B cell (primary cell): ENCODE data around the gene PLXNA1. TPM values are rescaled to one million over a fixed set of nuclear protein-coding genes. Genes with fewer than 3 reads are reported as not detected.

ENCODE experiments used
- ATAC-seq: fragments of 200-7000 bp; cut with Tn5 transposase; one replicate; pipeline ENCODE4 v1.10.0; 2021; ENCODE audit warnings: low read depth, mild to moderate bottlenecking, moderate number of reproducible peaks, moderate library complexity
- CTCF ChIA-PET: fragments of 350-600 bp; sonication (Branson Sonifier 250); formaldehyde crosslinking; loops from one replicate; lab custom pipeline; 2021; ENCODE audit warnings: antibody characterized with exemption, inconsistent platforms; lab: Charles Lee
- POLR2A ChIA-PET: fragments of 350-600 bp; sonication (Branson Sonifier 250); formaldehyde crosslinking; loops from one replicate; lab custom pipeline; 2021; ENCODE audit warnings: antibody characterized with exemption; lab: Charles Lee
- DNase-seq: peaks from one replicate; pipeline ENCODE4 v3.0.0; 2013
- H2AFZ ChIP-seq: 2 replicates; pipeline ENCODE4 v1.6.1; 2012; ENCODE audit warnings: mild to moderate bottlenecking, low read depth, low read length; ENCODE audit not compliant: insufficient read depth, poor library complexity, severe bottlenecking
- H3K27ac ChIP-seq, 2 donors: 1 replicate in 1 of 2; 2 replicates in 1 of 2; pipeline ENCODE4 v1.5.1; 2012 to 2013; ENCODE audit warnings: low read length in 2 of 2, mild to moderate bottlenecking in 2 of 2, moderate library complexity in 1 of 2
- H3K27me3 ChIP-seq, 4 experiments: fragments of 200-600 bp in 1 of 4; sonication (generic) in 1 of 4; replicated peaks in 1 of 4; 1 replicate in 2 of 4; 2 replicates in 2 of 4; pipeline versions ENCODE4 v1.6.1 to v1.7.0; 2013 to 2016; ENCODE audit warnings: low read length in 3 of 4, mild to moderate bottlenecking in 2 of 4, mixed read lengths in 1 of 4, moderate library complexity in 1 of 4; ENCODE audit not compliant: insufficient read depth in 4 of 4, control insufficient read depth in 3 of 4; ENCODE audit errors: control extremely low read depth in 1 of 4
- H3K36me3 ChIP-seq, 2 experiments: replicated peaks in 1 of 2; 1 replicate in 1 of 2; 2 replicates in 1 of 2; pipeline versions ENCODE4 v1.6.1 to v1.7.1; 2013; ENCODE audit warnings: low read length in 1 of 2; ENCODE audit not compliant: insufficient read depth in 2 of 2, control insufficient read depth in 1 of 2; ENCODE audit errors: control extremely low read depth in 1 of 2, extremely low read depth in 1 of 2
- H3K4me1 ChIP-seq, 2 donors: fragments of 200-600 bp in 1 of 2; sonication (generic) in 1 of 2; 1 replicate in 1 of 2; 2 replicates in 1 of 2; pipeline versions ENCODE4 v1.5.1 to v1.6.1; 2013 to 2017; ENCODE audit warnings: low read length in 2 of 2; ENCODE audit not compliant: control insufficient read depth in 2 of 2, insufficient read depth in 2 of 2
- H3K4me2 ChIP-seq: replicated peaks from 2 replicates; pipeline ENCODE3; 2012; ENCODE audit warnings: mild to moderate bottlenecking, low read depth, low read length; ENCODE audit not compliant: poor library complexity, severe bottlenecking
- H3K4me3 ChIP-seq, 5 experiments: fragments of 200-600 bp in 1 of 5; sonication (generic) in 1 of 5; 1 replicate in 3 of 5; 2 replicates in 2 of 5; pipeline versions ENCODE4 v1.5.1 to v1.7.0; 2011 to 2016; ENCODE audit warnings: low read length in 4 of 5, mild to moderate bottlenecking in 4 of 5, low read depth in 2 of 5, control low read depth in 1 of 5, moderate library complexity in 1 of 5; ENCODE audit not compliant: insufficient read depth in 1 of 5; ENCODE audit errors: control extremely low read depth in 1 of 5, extremely low read depth in 1 of 5
- H3K79me2 ChIP-seq: fragments of 200-600 bp; sonication (generic); one replicate; pipeline ENCODE4 v1.6.0; 2016; ENCODE audit warnings: low read length; ENCODE audit not compliant: control insufficient read depth, insufficient read depth
- H3K9ac ChIP-seq: fragments of 200-600 bp; sonication (generic); 2 replicates; pipeline ENCODE4 v1.6.1; 2017; ENCODE audit warnings: mild to moderate bottlenecking, low read length, moderate library complexity
- H3K9me3 ChIP-seq, 3 donors: one replicate each; pipeline versions ENCODE4 v1.6.1 to v1.7.1; 2013; ENCODE audit warnings: low read length in 2 of 3; ENCODE audit not compliant: control insufficient read depth in 2 of 3, insufficient read depth in 1 of 3; ENCODE audit errors: control extremely low read depth in 1 of 3
- H4K20me1 ChIP-seq: 2 replicates; pipeline ENCODE4 v1.6.0; 2012; ENCODE audit warnings: mild to moderate bottlenecking, low read length; ENCODE audit not compliant: insufficient read depth, control insufficient read depth, poor library complexity, severe bottlenecking
- H3K27ac Mint-ChIP-seq: one replicate; pipeline ENCODE4 v1.8.0; 2021; ENCODE audit warnings: mixed read lengths
- H3K27me3 Mint-ChIP-seq: one replicate; pipeline ENCODE4 v1.8.0; 2021; ENCODE audit warnings: mixed read lengths
- H3K4me1 Mint-ChIP-seq: one replicate; pipeline ENCODE4 v1.8.0; 2021; ENCODE audit warnings: mixed read lengths
- H3K4me3 Mint-ChIP-seq: one replicate; pipeline ENCODE4 v1.8.0; 2021; ENCODE audit warnings: mixed read lengths
- H3K9me3 Mint-ChIP-seq: one replicate; pipeline ENCODE4 v1.8.0; 2022; ENCODE audit warnings: mixed read lengths; ENCODE audit not compliant: insufficient read depth
- EZH2 ChIP-seq: IDR thresholded peaks from 2 replicates; pipeline ENCODE4 v1.6.1; 2012; ENCODE audit warnings: borderline replicate concordance, low read depth, mild to moderate bottlenecking, moderate library complexity, low read length; ENCODE audit not compliant: insufficient read depth, poor library complexity, severe bottlenecking
- WGBS: methylation state at CpG from one replicate; pipeline ENCODE4 v1.1.5; 2013; ENCODE audit warnings: missing lambda C conversion rate; ENCODE audit not compliant: insufficient coverage; 5-methylcytosine and 5-hydroxymethylcytosine counted together
- intact Hi-C: fragments of 100-400 bp; cut with micrococcal nuclease; formaldehyde crosslinking; loops from one replicate; pipeline ENCODE4 v1.10.0; 2022
- polyA plus RNA-seq: library from polyadenylated mRNA; depleted of rRNA; stranded (reverse); fragments of >200 nt; gene quantifications from 2 replicates; pipeline ENCODE4 v1.2.3, GENCODE V29; 2012
- total RNA-seq, 2 donors: library from RNA; stranded (reverse); fragments of 120-200 nt in 1 of 2; gene quantifications; 1 replicate in 1 of 2; 2 replicates in 1 of 2; pipeline versions ENCODE4 v1.2.3 to v1.2.4, GENCODE V29; 2013 to 2022
- TF ChIP-seq, protein P1 (sequence below): fragments of 200-600 bp; IDR thresholded peaks from one replicate; pipeline ENCODE4 v1.8.0; 2022; ENCODE audit warnings: antibody characterized with exemption, mild to moderate bottlenecking

PLXNA1 gene
- total and polyA plus RNA-seq, 2 donors (not counting 1 experiment from before 2014, with no cell fraction given) = 6.7 to 22.3 TPM

DNA sequence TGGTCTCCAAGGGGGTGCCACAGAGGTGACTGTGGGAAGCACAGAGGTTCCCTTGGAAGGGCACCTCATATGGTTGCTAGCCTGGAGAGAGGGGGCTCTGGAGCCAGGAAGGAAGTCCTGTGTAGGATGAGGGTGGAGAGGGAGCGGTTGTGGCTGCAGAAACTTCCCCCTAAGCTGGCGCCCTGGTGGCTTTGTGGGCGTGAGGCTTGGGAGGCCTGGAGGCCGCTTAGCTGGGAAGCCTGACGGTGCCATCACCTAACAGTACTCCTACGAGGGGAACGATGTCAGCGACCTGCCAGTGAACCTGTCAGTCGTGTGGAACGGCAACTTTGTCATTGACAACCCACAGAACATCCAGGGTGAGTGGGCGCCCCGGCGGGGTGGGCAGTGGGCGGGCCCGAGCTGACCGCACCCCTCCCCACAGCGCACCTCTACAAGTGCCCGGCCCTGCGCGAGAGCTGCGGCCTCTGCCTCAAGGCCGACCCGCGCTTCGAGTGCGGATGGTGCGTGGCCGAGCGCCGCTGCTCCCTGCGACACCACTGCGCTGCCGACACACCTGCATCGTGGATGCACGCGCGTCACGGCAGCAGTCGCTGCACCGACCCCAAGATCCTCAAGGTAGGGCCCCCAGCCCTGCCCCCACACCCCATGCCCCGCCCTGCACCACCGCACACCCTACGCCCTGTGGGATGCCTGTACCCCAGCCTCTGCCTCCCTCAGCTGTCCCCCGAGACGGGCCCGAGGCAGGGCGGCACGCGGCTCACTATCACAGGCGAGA lies 31.0 kb downstream of the PLXNA1 start:
- DNase-seq (no peak), ATAC-seq (no peak)
- no peaks in the 10 kb centered on the region for H3K9me3 Mint-ChIP-seq
- no peak overlapping the region for H3K4me2 ChIP-seq
- H3K9me3 ChIP-seq = peaks cover 0 to 4% (median 0%) of the 10 kb centered on the region in 3 donors
- H3K36me3 ChIP-seq = no peaks in the 10 kb centered on the region
- no peaks in the 10 kb centered on the region for H3K4me1 ChIP-seq
- H3K79me2 ChIP-seq = no peaks in the 10 kb centered on the region
- no peak overlapping the region for H2AFZ ChIP-seq
- ChIA-PET POLR2A (no interaction called here), CTCF (no interaction called here)
- H3K9ac ChIP-seq = no peak overlapping the region
- no peaks in the 10 kb centered on the region for H4K20me1 ChIP-seq
- H3K4me3 ChIP-seq = no peak overlapping the region
- intact Hi-C loops = no loop called here
- peaks cover 5% of the 10 kb centered on the region for H3K4me1 Mint-ChIP-seq
- no peaks in the 10 kb centered on the region for H3K27me3 ChIP-seq
- no peaks in the 10 kb centered on the region for H3K27me3 Mint-ChIP-seq
- no peak overlapping the region for H3K27ac ChIP-seq
- no peak for TF ChIP-seq EZH2
- TF ChIP-seq, protein P1, sequence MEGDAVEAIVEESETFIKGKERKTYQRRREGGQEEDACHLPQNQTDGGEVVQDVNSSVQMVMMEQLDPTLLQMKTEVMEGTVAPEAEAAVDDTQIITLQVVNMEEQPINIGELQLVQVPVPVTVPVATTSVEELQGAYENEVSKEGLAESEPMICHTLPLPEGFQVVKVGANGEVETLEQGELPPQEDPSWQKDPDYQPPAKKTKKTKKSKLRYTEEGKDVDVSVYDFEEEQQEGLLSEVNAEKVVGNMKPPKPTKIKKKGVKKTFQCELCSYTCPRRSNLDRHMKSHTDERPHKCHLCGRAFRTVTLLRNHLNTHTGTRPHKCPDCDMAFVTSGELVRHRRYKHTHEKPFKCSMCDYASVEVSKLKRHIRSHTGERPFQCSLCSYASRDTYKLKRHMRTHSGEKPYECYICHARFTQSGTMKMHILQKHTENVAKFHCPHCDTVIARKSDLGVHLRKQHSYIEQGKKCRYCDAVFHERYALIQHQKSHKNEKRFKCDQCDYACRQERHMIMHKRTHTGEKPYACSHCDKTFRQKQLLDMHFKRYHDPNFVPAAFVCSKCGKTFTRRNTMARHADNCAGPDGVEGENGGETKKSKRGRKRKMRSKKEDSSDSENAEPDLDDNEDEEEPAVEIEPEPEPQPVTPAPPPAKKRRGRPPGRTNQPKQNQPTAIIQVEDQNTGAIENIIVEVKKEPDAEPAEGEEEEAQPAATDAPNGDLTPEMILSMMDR = no peak
- no peak overlapping the region for H3K27ac Mint-ChIP-seq
- no peak overlapping the region for H3K4me3 Mint-ChIP-seq
- 84% methylated on average over 49 of the region's 50 CpGs for WGBS

DNA sequence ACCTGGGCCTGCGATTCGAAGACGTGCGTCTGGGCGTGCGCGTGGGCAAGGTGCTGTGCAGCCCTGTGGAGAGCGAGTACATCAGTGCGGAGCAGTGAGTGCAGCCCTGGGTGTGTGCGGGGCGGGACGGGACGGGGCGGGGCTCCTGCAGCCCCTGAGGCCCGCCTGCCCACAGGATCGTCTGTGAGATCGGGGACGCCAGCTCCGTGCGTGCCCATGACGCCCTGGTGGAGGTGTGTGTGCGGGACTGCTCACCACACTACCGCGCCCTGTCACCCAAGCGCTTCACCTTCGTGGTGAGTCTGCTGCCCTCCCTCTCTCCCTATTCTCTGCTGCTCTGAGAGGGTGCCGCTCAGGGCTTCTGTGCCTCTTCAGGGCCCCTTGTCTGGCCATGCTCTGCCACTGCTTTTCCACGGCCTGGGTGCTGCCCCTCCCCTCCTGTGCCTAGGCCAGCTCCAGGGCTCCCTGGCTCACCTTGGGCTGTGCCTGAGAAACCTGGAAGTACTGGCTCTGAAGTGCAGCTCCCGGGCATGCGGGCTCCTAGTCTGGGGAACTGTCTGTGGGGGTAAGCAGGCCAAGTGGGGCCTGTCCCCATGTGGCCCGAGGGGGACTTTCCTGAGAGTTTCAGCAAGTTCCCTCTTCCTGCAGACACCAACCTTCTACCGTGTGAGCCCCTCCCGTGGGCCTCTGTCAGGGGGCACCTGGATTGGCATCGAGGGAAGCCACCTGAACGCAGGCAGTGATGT lies 31.8 kb downstream of the PLXNA1 start:
- ChIA-PET CTCF (no interaction called here), POLR2A (no interaction called here)
- no peak overlapping the region for H3K4me3 Mint-ChIP-seq

More for the DNA sequence above, 31.8 kb downstream of the PLXNA1 start:
- H3K27me3 Mint-ChIP-seq = no peaks in the 10 kb centered on the region
- Histone ChIP-seq H4K20me1 (no peaks in the 10 kb centered on the region), H3K9ac (no peak overlapping the region), H3K27me3 (no peaks in the 10 kb centered on the region), H3K4me2 (no peak overlapping the region), H3K4me1 (no peaks in the 10 kb centered on the region), H3K79me2 (no peaks in the 10 kb centered on the region), H2AFZ (no peak overlapping the region), H3K36me3 (no peaks in the 10 kb centered on the region), H3K9me3 (peaks cover 0 to 4% (median 0%) of the 10 kb centered on the region in 3 donors), H3K27ac (no peak overlapping the region), H3K4me3 (no peak overlapping the region)
- no peak for TF ChIP-seq EZH2
- TF ChIP-seq, protein P1 = no peak
- intact Hi-C loops = no loop called here
- ATAC-seq = no peak
- H3K4me1 Mint-ChIP-seq = peaks cover 5% of the 10 kb centered on the region
- no peaks in the 10 kb centered on the region for H3K9me3 Mint-ChIP-seq
- no peak overlapping the region for H3K27ac Mint-ChIP-seq
- 87% methylated on average over 31 of the region's 35 CpGs for WGBS
- DNase-seq = no peak
